Islet of Langerhans (tissue), 1 donor: ENCODE data around the gene ATAD3A.

ENCODE experiments used
- FAIRE-seq: peaks from one replicate; lab custom pipeline; 2011; peaks lifted over from hg19 to GRCh38; lab: Jason Lieb, UNC

The ATAD3A gene

DNA sequence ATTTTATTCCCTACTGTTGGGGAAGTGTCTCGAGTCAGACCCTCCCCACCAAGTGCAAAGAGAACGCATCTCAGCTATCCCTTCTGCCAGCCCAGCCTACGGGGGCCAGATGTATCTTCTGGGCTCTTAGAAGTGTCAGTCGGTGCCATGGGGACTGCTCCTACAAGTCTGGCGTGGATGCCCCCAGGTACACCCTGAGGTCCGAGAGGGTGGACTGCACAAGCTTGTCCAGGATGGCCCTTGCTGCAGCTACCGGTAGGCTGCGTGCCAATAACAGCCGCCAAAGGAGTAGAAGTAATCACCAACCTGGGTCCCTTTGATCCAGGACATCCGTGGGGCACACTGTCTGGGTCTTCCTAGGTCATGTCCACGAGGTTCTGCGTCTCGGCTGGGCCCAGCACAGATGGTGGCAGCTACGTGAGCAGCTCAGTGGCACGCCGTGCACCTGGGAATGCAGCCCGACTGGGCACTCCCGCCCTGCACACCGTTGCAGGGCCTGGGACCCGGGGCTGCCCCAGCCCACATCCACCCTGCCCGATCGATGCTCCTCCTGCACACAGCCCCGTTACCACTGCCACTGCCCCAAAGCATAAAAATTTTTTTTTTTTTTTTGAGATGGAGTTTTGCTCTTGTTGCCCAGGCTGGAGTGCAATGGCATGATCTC is 71.5 kb downstream of the ATAD3A start:
- no peak for FAIRE-seq
